Measurements from ENCODE around the gene VEPH1. TPM values are rescaled to one million over a fixed set of nuclear protein-coding genes. Genes with fewer than 3 reads are reported as not detected.

VEPH1 gene
- total RNA-seq, 4 donors from 2014 or later: 5.8 TPM; not detected in 3

DNA sequence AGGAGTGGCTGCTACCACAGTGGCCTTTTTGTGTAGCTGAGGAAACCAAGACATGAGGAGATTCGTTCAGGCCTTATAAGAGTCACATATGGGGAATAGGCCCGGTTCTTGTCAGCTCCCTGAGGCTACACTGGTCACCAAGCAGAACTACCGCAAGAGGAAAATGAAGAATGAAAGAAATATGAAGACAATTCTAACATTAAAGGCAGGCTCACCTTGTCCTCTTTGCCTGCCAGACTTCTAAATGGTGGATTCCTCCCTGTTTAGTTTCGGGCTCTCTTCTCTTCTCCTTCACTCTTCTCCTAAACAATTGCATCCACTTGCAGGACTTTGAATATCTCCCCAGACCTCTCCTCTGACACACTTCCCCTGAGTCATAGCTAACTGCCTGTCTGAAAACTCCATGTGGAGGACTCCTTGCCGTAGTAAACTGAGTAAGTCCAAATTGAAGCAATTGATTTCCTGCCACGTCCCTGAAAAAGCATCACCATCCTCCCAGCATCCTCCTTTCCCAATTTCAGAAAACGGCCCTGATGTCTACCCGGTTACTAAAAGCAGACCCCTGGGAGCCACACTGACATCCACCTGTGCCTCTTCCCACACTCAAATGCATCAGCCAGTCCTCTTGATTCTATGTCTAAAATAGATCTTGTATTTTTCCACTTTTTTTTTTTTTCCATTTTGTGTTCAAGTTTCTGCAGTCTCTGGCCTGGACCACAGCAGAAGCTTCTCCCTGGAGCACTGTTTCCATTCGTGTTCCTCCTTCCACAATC lies 30.3 kb upstream of the VEPH1 start:
- Histone ChIP-seq H3K4me3 (no peak overlapping the region), H3K4me1 (no peaks in the 10 kb centered on the region), H3K27me3 (no peaks in the 10 kb centered on the region), H3K9me3 (no peaks in the 10 kb centered on the region), H3K36me3 (no peaks in the 10 kb centered on the region), H3K27ac (no peak overlapping the region)
- no peak for DNase-seq
- TF ChIP-seq, protein P1, sequence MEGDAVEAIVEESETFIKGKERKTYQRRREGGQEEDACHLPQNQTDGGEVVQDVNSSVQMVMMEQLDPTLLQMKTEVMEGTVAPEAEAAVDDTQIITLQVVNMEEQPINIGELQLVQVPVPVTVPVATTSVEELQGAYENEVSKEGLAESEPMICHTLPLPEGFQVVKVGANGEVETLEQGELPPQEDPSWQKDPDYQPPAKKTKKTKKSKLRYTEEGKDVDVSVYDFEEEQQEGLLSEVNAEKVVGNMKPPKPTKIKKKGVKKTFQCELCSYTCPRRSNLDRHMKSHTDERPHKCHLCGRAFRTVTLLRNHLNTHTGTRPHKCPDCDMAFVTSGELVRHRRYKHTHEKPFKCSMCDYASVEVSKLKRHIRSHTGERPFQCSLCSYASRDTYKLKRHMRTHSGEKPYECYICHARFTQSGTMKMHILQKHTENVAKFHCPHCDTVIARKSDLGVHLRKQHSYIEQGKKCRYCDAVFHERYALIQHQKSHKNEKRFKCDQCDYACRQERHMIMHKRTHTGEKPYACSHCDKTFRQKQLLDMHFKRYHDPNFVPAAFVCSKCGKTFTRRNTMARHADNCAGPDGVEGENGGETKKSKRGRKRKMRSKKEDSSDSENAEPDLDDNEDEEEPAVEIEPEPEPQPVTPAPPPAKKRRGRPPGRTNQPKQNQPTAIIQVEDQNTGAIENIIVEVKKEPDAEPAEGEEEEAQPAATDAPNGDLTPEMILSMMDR (IDR thresholded peaks at IDR 0.05): no peak
- TF ChIP-seq POLR2A (IDR thresholded peaks at IDR 0.05): no peak

DNA sequence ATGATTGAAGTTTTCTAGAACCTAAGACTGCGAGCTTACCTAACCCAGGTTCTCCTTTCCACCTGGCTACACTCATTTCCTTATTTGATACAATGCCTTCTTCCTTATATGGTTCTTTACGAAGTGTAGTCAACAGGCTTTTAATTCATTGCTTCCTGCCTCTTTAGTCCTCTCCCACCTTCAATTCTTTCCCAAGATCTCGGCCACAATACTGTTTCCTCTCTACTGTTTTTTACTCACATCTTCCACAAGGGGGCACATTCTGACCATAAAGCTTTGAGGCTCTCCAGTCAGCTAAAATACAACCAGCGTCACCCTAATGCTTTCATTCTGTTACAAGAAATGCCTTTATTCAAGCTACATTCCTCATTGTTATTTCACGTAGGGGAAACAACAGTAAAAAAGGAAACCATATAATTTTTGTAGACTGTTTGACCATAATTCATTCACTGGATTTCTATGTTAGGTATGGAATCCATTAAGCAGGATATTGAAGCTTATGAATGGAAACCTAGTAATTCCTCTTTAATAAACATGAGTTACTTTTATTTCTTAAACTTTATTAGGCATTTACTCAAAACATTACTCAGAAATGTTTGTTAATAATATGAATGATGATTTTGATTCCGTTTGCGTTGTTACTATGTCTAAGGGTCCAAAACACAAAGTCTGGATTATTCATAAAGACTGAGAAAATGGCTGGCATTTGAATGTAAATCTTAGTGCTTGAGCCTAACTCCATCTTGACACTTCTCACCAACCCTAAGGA lies 29.5 kb upstream of the VEPH1 start:
- no peaks in the 10 kb centered on the region for H3K4me1 ChIP-seq
- no peak overlapping the region for H3K4me3 ChIP-seq
- no peaks in the 10 kb centered on the region for H3K36me3 ChIP-seq
- H3K27me3 ChIP-seq: no peaks in the 10 kb centered on the region
- no peak for DNase-seq
- H3K27ac ChIP-seq: no peak overlapping the region
- H3K9me3 ChIP-seq: no peaks in the 10 kb centered on the region
- TF ChIP-seq POLR2A (IDR thresholded peaks at IDR 0.05): no peak
- TF ChIP-seq, protein P1 (IDR thresholded peaks at IDR 0.05): peak in 5 of 6 experiments; percentile 35 to 73 (median 66)

DNA sequence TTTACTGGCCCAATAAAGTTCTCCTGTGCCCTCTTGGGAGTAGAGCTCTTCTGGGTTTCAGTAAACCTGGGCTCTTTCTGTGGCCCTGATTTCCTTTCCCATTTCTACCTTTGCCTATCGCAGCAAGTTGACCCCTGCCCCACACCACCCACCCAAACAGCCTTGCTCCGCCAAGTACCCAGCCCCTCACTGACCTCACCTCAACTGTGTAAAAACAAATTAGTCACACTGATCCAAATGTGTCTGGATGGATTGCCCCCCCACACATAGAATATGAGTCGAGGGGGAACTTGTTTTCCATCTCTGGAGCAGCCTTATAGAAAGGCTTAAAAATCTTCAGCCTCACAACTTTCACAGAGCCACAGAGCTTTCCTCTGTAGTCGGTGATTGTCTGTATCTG lies 28.6 kb upstream of the VEPH1 start:
- TF ChIP-seq, protein P1 (IDR thresholded peaks at IDR 0.05): no peak
- TF ChIP-seq POLR2A (IDR thresholded peaks at IDR 0.05): no peak
- Histone ChIP-seq H3K9me3 (no peaks in the 10 kb centered on the region), H3K4me3 (no peak overlapping the region), H3K27ac (no peak overlapping the region), H3K27me3 (no peaks in the 10 kb centered on the region), H3K36me3 (no peaks in the 10 kb centered on the region), H3K4me1 (no peaks in the 10 kb centered on the region)
- DNase-seq: no peak

DNA sequence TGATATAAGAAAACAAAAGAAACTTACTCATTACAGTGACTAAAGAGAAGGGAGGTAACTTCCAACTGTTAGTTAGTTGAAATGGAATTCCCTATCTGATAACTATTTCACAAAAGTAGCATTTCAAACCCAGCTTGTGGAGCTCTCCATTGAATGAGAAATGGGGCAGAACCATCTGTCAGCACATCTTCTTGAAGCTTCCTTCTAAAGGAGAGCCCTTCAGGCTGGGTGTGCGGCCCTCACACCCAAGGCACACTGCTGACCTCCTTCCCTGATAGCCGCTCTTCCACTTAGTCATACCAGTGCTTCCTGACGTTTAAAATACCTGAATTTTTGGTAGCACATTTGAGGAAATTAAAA lies 28.1 kb upstream of the VEPH1 start:
- H3K36me3 ChIP-seq: no peaks in the 10 kb centered on the region
- H3K4me1 ChIP-seq: no peaks in the 10 kb centered on the region
- H3K27ac ChIP-seq: no peak overlapping the region
- no peak for DNase-seq
- H3K9me3 ChIP-seq: no peaks in the 10 kb centered on the region
- TF ChIP-seq, protein P1 (IDR thresholded peaks at IDR 0.05): no peak
- TF ChIP-seq POLR2A (IDR thresholded peaks at IDR 0.05): no peak
- no peak overlapping the region for H3K4me3 ChIP-seq
- H3K27me3 ChIP-seq: no peaks in the 10 kb centered on the region

DNA sequence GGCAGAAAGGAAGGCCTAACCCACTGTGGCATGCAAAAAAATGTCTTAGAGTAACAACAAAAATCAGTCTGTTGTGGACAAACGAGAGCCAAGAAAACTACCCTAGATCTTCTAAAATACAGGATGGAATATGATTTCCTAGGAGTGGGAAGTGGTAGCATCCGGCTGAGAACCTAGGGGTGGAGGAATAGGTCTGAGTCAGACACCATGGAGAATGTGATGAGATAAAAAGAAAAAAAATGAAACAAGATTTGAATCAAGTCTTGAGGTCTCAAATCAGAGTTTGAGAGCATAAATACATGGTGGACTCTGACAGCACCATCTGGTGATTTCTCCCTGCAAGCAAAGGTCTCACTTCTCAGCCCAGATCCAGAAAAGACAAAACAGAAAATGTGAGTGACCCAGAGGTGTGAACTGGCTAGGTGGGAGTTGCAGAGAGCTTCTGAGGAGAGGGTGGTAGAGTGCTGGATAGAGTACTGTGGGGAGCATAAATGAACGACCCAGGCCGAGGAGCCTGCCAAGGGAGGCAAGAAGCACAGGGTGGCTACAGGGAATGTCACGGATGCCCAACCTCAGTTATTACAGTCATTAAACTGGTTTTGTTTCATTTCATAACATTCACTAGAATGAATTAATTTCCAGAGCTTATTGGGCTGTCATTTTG lies 27.6 kb upstream of the VEPH1 start:
- Histone ChIP-seq H3K36me3 (no peaks in the 10 kb centered on the region), H3K27me3 (no peaks in the 10 kb centered on the region), H3K27ac (no peak overlapping the region), H3K4me3 (no peak overlapping the region), H3K9me3 (no peaks in the 10 kb centered on the region), H3K4me1 (no peaks in the 10 kb centered on the region)
- DNase-seq: no peak
- no peak for TF ChIP-seq POLR2A (IDR thresholded peaks at IDR 0.05)
- TF ChIP-seq, protein P1 (IDR thresholded peaks at IDR 0.05): no peak

Data from Peyer's patch (tissue), 4 donors.